HepG2 (cell line): ENCODE results near the gene STOM.

Experiments
- BCLAF1 ChIP-seq: fragments of 450-650 bp; IDR thresholded peaks from 2 replicates; pipeline ENCODE4 v1.6.1; 2017; ENCODE audit warnings: mild to moderate bottlenecking
- CREB1 ChIP-seq, 2 experiments: fragments of 450-650 bp in 1 of 2; IDR thresholded peaks; 2 replicates each; pipeline ENCODE4 v1.6.1; 2016 to 2017; ENCODE audit warnings: control low read depth in 1 of 2, mild to moderate bottlenecking in 1 of 2, missing compliant biosample characterization in 1 of 2, missing genetic modification characterization in 1 of 2
- CTCF ChIP-seq: sonication (generic); formaldehyde crosslinking; IDR thresholded peaks from 2 replicates; pipeline ENCODE4 v1.5.0; 2020; ENCODE audit warnings: mild to moderate bottlenecking, missing genetic modification reagents, moderate library complexity
- FOSL1 ChIP-seq: sonication (generic); formaldehyde crosslinking; IDR thresholded peaks from 2 replicates; pipeline ENCODE4 v1.9.0; 2021; ENCODE audit warnings: missing genetic modification reagents, borderline replicate concordance
- SALL2 ChIP-seq: sonication (generic); formaldehyde crosslinking; IDR thresholded peaks from 2 replicates; pipeline ENCODE4 v1.8.1; 2023; ENCODE audit warnings: mild to moderate bottlenecking, missing genetic modification reagents, inconsistent platforms
- SIX4 ChIP-seq: sonication (generic); formaldehyde crosslinking; IDR thresholded peaks from 2 replicates; pipeline ENCODE4 v1.4.0; 2020; ENCODE audit warnings: missing genetic modification reagents

- TF ChIP-seq CTCF (CRISPR knock-in tag) (no peak), CREB1 (IDR thresholded peaks at IDR 0.05) (no peak), CREB1 (CRISPR knock-in tag; IDR thresholded peaks at IDR 0.05) (no peak), SALL2 (CRISPR knock-in tag) (no peak), FOSL1 (CRISPR knock-in tag) (no peak), SIX4 (no peak), BCLAF1 (no peak)
These were observed 67.3 kb downstream of the STOM start for GRCh38 chr9:121302786-121303185.
